Gastrocnemius medialis (tissue), 4 donors: ENCODE measurements around the gene IGFBP2. TPM values are rescaled to one million over a fixed set of nuclear protein-coding genes. Genes with fewer than 3 reads are reported as not detected.

ENCODE experiments used
- ATAC-seq, 2 donors: fragments of 150-250 bp; one replicate each; pipeline ENCODE4 v1.9.1; 2016
- DNase-seq, 2 donors: peaks; one replicate each; pipeline ENCODE4 v3.0.0-alpha.2; 2019
- H3K27ac ChIP-seq, 4 donors: fragments of 200-600 bp; sonication (generic); 1 replicate in 1 of 4; 2 replicates in 3 of 4; pipeline ENCODE4 v1.5.1; 2016 to 2018; ENCODE audit warnings: mild to moderate bottlenecking in 2 of 4, moderate library complexity in 1 of 4
- H3K27me3 ChIP-seq, 3 donors: fragments of 200-600 bp; sonication (generic) in 2 of 3; 1 replicate in 1 of 3; 2 replicates in 2 of 3; pipeline versions ENCODE4 v1.5.1 to v1.6.0; 2016 to 2019; ENCODE audit warnings: mild to moderate bottlenecking in 1 of 3, moderate library complexity in 1 of 3
- H3K36me3 ChIP-seq, 2 donors: fragments of 200-600 bp; sonication (generic) in 1 of 2; one replicate each; pipeline ENCODE4 v1.5.1; 2017 to 2018
- H3K4me1 ChIP-seq, 2 donors: fragments of 200-600 bp; sonication (generic) in 1 of 2; one replicate each; pipeline ENCODE4 v1.5.1; 2016 to 2017; ENCODE audit warnings: mild to moderate bottlenecking in 2 of 2
- H3K4me3 ChIP-seq, 4 donors: fragments of 200-600 bp; sonication (generic) in 3 of 4; 1 replicate in 1 of 4; 2 replicates in 3 of 4; pipeline ENCODE4 v1.5.1; 2016 to 2019; ENCODE audit warnings: mild to moderate bottlenecking in 2 of 4
- H3K9me3 ChIP-seq, 3 donors: fragments of 200-600 bp; sonication (generic) in 2 of 3; 1 replicate in 1 of 3; 2 replicates in 2 of 3; pipeline ENCODE4 v1.5.1; 2016 to 2019
- CTCF ChIP-seq, 5 experiments: fragments of 450-650 bp in 3 of 5; fragments of 200-600 bp in 2 of 5; sonication (generic) in 2 of 5; IDR thresholded peaks in 4 of 5; conservative IDR thresholded peaks in 1 of 5; 1 replicate in 4 of 5; 2 replicates in 1 of 5; pipeline ENCODE4 v1.5.1; 2016 to 2019; ENCODE audit warnings: antibody characterized with exemption in 5 of 5, mild to moderate bottlenecking in 3 of 5, moderate library complexity in 3 of 5
- POLR2A ChIP-seq, 2 donors: fragments of 450-650 bp; IDR thresholded peaks; one replicate each; pipeline ENCODE4 v1.6.1; 2017; ENCODE audit warnings: antibody characterized with exemption in 2 of 2, mild to moderate bottlenecking in 2 of 2, moderate library complexity in 2 of 2
- in situ Hi-C, 4 donors: fragments of 200-750 bp; cut with MboI; loops; one replicate each; pipeline versions ENCODE4 v1.15.0 to v1.8.0; 2017; ENCODE audit warnings: low sequenced_read_pairs in 4 of 4
- intact Hi-C: fragments of 100-400 bp; cut with DNase I; formaldehyde crosslinking; loops from one replicate; pipeline ENCODE4 v1.15.1; 2023; ENCODE audit warnings: low total_unique reads
- total RNA-seq, 4 donors: library from RNA; depleted of rRNA; stranded (reverse); fragments of >200 nt; gene quantifications; one replicate each; pipeline versions ENCODE4 v1.1.0 to v1.2.3, GENCODE V29; 2016

IGFBP2 gene
- total RNA-seq, 4 donors from 2014 or later = 14.3 to 44.4 (median 23.6) TPM

- intact Hi-C loops = no loop called here
- Histone ChIP-seq H3K4me3 (no peak overlapping the region), H3K27me3 (no peaks in the 10 kb centered on the region), H3K36me3 (no peaks in the 10 kb centered on the region), H3K4me1 (no peaks in the 10 kb centered on the region), H3K27ac (no peak overlapping the region), H3K9me3 (no peaks in the 10 kb centered on the region)
- no peak for DNase-seq
- no peak for ATAC-seq
- in situ Hi-C loops = no loop called here
- TF ChIP-seq CTCF (IDR thresholded peaks at IDR 0.05 in 4 of 5, conservative IDR thresholded peaks at IDR 0.05 in 1 of 5) (no peak), POLR2A (IDR thresholded peaks at IDR 0.05) (no peak)
Observed at GRCh38 chr2:216607277-216607560, 26.0 kb upstream of the IGFBP2 start.

GRCh38 chr2:216608525-216608924 lies 24.7 kb upstream of the IGFBP2 start:
- Histone ChIP-seq H3K36me3 (no peaks in the 10 kb centered on the region), H3K9me3 (no peaks in the 10 kb centered on the region), H3K4me1 (no peaks in the 10 kb centered on the region), H3K27ac (no peak overlapping the region), H3K27me3 (no peaks in the 10 kb centered on the region), H3K4me3 (no peak overlapping the region)
- in situ Hi-C loops = no loop called here
- TF ChIP-seq POLR2A (IDR thresholded peaks at IDR 0.05) (no peak), CTCF (IDR thresholded peaks at IDR 0.05 in 4 of 5, conservative IDR thresholded peaks at IDR 0.05 in 1 of 5) (no peak)
- intact Hi-C loops = no loop called here
- ATAC-seq (no peak), DNase-seq (no peak)

- DNase-seq = no peak
- H3K27me3 ChIP-seq = no peaks in the 10 kb centered on the region
- in situ Hi-C loops (no loop called here), intact Hi-C loops (no loop called here)
- H3K4me3 ChIP-seq = no peak overlapping the region
- TF ChIP-seq POLR2A (IDR thresholded peaks at IDR 0.05) (no peak), CTCF (IDR thresholded peaks at IDR 0.05 in 4 of 5, conservative IDR thresholded peaks at IDR 0.05 in 1 of 5) (no peak)
- no peaks in the 10 kb centered on the region for H3K36me3 ChIP-seq
- no peak for ATAC-seq
- H3K4me1 ChIP-seq = no peaks in the 10 kb centered on the region
- H3K27ac ChIP-seq = no peak overlapping the region
- H3K9me3 ChIP-seq = no peaks in the 10 kb centered on the region
Observed at GRCh38 chr2:216615298-216616082, 17.7 kb upstream of the IGFBP2 start.

- in situ Hi-C loops = no loop called here
- ATAC-seq (no peak), DNase-seq (no peak)
- no peaks in the 10 kb centered on the region for H3K9me3 ChIP-seq
- H3K4me3 ChIP-seq = no peak overlapping the region
- H3K27ac ChIP-seq = no peak overlapping the region
- no peaks in the 10 kb centered on the region for H3K27me3 ChIP-seq
- H3K4me1 ChIP-seq = no peaks in the 10 kb centered on the region
- intact Hi-C loops = no loop called here
- H3K36me3 ChIP-seq = no peaks in the 10 kb centered on the region
- TF ChIP-seq CTCF (IDR thresholded peaks at IDR 0.05 in 4 of 5, conservative IDR thresholded peaks at IDR 0.05 in 1 of 5) (no peak), POLR2A (IDR thresholded peaks at IDR 0.05) (no peak)
Observed at GRCh38 chr2:216616083-216616678, 17.0 kb upstream of the IGFBP2 start.
